Epidermal melanocyte (primary cell): ENCODE results near the gene PLPP4.

Experiments used
- DNase-seq: peaks from one replicate; pipeline ENCODE4 v3.0.0; 2011; ENCODE audit warnings: low spot score; ENCODE audit not compliant: insufficient read length

Gene PLPP4

GRCh38 chr10:120574981-120575380 lies 118.0 kb downstream of the PLPP4 start:
- no peak for DNase-seq

DNA sequence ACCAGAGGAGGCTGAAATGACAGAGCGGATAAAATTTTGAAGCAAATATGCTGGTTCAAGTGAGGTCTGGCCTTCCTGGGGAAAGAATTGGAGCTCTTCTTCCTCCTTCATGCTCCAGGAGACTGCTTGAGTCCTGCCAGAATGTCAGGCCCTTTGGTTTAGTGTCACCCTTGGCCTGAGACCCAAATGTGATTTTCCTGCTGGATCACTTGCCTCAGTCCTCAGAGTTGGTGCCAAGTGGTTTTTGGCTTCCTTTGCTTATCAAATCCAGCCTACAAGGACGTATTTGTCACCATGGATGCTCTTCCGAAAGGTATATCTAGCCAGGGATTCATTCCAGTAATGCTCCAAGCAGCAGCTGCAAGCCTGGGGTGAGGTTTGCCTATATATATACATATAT lies 118.4 kb downstream of the PLPP4 start:
- no peak for DNase-seq

DNA sequence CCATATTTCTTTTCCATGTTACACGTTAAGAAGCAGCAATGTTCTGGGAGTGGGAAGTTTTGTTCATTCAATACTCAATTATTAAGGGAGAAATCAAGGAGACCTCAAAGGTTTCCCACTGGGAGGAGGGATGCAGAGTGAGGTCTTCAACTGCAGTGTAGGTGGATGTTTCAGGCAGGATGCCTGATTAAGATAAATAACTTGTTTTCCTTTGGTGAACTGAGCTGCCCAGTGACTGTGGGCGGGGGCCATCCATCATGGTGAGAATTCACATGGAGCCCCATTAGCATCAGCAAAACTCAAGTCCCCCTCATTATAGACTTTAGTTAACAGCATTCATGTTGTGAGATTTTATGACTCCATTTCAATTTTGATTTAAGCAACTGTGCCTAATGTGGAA lies 121.1 kb downstream of the PLPP4 start:
- no peak for DNase-seq

- DNase-seq = no peak
Observed at GRCh38 chr10:120578890-120579289, 121.9 kb downstream of the PLPP4 start.

DNA sequence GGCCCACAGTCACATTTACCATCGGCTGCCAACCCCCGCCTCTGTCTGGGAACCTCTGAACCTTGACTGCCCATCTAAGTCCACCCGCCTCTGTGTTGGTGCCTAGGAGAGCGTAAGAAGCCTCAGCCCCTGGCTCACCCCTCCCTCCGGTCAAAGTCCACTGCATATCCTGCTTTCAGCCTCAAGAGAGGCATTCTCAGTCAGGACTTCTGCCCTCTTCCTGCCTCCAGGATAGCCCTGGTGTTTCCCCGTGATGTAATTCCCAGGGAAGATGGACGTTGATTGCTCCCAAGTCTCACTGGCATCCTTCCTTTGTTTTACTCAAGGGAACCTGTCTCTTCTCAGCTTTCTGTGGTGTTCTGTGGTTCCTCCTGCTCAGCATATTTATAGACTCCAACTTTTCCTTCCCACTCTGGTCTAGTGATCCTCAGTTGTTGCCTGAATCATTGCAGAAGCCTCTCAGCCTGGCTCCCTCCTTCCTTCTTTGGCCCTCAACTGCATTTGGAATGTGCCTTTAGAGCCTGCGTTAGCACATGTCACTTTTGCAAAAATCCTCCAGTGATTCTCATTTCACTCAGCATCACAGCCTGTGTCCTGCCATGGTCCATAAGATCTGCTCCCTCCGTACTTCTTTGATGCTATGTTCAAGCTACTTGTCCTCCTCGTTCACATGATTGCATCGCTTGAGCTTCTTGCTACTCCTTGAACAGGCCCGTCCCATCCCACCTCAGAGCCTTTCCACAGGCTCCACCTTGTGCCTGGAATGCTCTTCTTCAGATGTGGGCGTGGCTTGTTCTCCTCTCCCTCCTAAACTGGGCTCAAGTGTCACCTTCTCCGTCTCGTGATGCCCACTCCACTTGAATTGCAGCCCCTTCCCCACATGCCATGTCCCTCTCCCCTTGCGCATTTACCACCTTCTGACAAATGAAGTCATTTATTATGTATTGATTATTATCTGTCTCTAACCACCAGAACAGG lies 124.2 kb downstream of the PLPP4 start:
- DNase-seq = no peak

- DNase-seq = no peak
Observed at GRCh38 chr10:120582753-120583152, 125.7 kb downstream of the PLPP4 start.

DNA sequence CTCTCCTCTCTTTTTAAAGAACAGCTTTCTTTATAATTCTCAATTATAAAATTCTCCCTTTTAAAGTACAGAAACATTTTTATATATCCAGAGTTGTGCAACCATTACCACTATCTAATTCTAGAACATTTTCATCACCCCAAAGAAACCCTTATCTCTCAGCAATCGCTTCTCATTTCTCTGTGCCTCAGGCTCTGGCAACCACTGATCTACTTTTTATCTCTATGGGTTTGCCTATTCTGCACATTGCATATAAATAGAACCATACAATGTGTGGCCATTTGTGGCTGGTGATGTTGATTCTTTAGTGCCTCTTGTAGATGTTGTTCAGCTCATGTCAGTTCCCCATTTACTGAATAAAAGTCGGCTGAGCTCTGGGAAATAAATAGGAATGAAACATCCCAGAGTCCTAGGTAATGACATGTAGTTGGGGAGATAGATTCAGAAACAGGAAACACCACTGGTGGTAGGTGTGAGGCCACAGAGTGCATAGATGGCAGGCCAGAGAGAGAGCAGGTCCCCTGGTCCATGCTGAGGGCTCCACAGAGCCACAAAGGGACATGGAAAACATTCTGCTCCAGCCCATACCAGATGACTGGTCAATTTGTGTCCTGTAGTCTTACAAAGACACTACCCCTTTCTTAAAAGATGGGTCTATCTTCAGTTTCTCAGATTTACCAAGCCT lies 126.5 kb downstream of the PLPP4 start:
- DNase-seq = no peak

DNA sequence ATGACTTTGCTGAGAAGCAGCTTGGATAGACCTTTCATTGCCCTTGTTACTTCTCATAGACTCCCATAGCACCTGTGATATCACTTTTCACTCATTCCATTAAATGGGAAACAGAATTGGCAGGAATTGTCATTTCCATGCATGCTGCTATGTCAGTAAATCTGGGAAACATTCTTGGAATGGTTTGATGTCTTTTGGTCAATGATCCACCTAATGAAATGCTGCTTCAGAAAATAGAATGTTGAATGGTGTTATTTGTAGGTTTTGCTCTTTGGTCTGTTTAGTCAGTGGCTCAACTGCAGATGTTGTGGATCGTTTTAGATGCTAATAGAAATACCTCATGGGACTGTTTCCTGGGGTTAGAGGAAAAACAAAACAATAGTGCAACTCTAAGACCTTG lies 127.8 kb downstream of the PLPP4 start:
- DNase-seq = no peak

GRCh38 chr10:120586471-120586872 lies 129.4 kb downstream of the PLPP4 start:
- DNase-seq = no peak

GRCh38 chr10:120587061-120587460 lies 130.0 kb downstream of the PLPP4 start:
- DNase-seq = no peak

DNA sequence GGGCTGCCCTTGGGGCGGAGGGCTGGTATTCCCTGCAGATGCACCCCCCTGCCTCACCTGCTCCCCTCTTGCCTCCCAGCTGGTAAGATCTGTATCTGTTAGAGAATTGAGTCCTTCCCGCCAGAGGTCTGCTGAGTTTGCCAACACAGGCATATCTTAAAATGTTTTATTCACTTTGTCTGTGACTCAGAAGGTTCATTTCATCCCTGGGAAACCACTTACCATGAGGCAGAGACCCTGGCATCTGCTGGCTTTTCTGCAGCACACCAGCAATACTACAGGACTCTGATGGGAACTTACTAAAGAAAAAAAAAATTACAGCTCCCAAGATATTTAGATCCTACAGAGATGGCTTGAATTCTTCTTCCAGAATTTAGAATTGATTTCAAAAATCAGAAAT lies 131.3 kb downstream of the PLPP4 start:
- no peak for DNase-seq

DNA sequence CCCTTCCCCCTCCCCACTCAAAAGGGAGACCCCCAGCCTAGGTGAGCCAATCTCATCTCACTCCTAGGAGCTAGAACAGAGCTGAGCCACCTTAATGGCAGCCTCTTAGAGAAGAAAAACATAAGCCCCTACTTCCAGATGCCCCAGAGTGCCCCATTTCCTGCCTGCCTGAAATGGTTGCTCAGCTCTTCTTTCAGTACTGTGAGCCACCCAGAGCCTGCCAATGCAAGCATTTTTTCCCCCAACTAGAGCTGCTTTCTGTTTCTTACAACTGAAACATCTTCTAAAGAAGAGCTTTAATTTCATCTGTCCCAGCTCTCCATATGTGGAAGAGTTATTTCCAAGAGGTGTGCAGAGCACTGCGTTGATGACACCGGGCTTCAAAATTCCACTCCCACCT lies 136.7 kb downstream of the PLPP4 start:
- DNase-seq = no peak

DNA sequence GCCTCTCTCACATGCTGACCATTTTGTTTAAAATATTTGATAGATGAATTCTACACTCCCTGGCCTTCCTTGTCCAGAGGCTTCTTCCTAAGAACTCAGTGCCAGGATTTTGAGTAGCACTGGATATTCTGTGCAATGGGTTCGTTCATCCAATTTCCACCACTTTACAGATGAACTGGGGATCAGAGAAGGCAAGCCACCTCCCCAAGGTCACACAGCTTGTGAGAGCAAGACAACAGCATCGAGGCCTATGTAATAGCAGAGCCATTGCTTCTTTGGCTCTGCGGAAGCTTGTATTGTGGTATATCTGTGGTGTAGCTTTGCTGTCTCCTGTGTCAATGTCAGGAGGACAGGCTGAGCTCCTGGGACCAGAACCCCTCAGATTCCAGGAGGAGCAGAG lies 140.9 kb downstream of the PLPP4 start:
- DNase-seq = no peak

DNA sequence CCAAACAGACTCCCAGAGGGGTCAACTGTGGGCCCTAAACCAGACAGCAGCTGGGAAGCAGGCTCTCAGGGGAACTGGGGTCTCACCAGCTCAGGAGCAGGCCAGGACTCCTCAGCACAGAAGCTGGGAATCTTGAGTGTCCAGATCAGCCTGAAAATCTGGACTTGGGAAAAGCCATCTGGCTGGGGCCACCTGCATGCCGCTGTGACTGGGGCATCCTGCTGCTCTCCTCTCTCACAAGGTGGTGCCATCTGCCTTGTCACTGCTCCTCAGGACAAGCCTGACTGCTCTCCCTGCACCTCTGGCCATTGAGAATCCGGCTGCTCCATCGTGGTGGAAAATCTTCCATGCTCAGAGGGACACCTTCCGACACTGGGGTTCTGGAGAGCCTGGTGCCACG lies 141.4 kb downstream of the PLPP4 start:
- no peak for DNase-seq

- no peak for DNase-seq
Observed at GRCh38 chr10:120599200-120599724, 142.2 kb downstream of the PLPP4 start.

GRCh38 chr10:120600871-120601649 lies 144.0 kb downstream of the PLPP4 start:
- no peak for DNase-seq

DNA sequence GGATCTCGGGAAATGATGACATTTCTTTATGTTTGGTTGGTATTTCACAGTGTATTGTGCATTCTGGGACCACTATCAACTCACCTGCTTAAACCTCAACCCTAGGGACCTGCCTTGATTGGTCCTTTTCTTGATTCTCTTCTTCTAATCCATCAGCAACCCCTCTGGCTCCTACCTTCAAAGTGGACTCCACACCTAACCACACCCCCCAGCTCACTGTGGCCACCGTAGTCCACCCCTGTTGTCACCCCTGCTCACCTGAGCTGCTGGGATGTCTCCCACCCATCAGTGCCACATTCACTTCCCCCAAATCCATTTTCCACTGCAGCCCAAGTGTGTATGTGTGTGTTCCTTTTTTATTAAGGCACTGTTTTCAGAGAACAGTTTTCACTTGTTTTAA lies 145.0 kb downstream of the PLPP4 start:
- no peak for DNase-seq

- no peak for DNase-seq
Observed at GRCh38 chr10:120605410-120605809, 148.4 kb downstream of the PLPP4 start.

DNA sequence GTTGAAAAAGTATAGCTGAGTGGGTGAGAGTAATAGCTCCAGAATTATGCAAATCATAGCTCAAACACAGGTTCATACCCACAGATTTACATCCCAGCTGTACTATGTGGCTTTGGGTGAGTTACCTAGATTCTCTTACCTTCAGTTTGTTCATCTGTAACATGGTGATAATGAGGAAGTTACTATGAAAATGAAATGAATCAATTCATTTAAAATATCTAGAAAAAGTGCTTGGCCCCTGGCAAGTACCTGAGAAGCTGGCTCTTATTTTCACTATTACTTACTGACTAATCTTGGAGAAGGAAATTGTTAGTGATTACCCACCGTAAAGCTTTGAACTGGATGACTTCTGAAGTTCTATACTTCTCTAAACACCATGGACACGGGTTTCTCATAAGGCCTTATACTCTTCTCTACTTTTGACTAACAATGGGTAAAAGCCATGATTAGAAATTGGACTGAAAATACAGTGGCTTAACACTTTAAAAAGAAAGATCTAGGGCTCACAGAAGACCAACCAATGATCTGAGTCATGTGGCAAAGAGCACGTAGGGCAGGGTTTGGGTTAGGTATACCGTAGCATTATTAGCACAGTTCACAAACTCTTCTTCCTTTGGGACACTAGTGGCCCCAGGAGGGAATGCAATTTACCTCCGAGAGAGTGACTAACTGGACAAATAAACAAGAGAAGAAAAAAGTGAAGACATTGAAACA lies 149.2 kb downstream of the PLPP4 start:
- DNase-seq = no peak

DNA sequence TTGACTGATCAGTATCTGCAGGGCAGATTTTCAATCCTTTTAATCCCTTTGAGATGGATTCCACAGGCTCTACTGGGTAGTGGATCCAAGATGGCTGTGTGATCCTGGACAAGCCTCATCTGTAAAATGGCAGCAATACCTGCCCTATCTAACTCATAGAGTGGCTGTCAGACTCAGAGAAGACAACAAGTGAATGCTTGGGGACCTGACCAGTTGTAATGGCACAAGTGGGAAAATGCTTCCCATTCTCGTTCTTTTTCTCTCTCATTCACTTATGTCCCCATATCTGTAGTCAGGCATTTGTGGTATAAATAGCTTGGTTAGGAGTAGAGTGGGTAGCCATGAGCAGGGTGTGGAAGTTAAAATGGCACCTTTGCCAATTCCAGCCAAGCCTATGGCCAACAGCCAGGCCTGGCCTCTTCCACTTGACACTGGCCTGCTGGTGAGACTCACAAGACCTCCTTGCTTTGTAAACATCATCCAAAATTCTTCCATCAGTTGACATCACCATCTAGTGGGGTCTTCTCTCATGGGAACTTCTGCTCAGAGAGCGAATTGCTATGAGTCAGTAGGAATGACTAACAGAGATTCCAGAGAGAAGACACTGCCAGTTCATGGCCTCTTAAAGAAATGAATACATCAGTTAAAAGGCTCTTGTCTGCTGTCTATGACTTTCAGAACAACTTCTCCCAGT lies 150.1 kb downstream of the PLPP4 start:
- no peak for DNase-seq
